GM06990 (cell line): ENCODE measurements around the gene PPM1D.

Source experiments
- DNase-seq: peaks from one replicate; pipeline ENCODE4 v3.0.0-alpha.2; 2011; ENCODE audit not compliant: insufficient read length; ENCODE audit errors: extremely low read depth
- H3K27me3 ChIP-seq: replicated peaks from 2 replicates; pipeline ENCODE4 v1.6.0; 2011; ENCODE audit warnings: low read length; ENCODE audit not compliant: control insufficient read depth, insufficient read depth
- H3K36me3 ChIP-seq: 2 replicates; pipeline ENCODE4 v1.5.1; 2011; ENCODE audit warnings: low read length; ENCODE audit not compliant: control insufficient read depth, insufficient read depth
- H3K4me3 ChIP-seq: replicated peaks from 2 replicates; pipeline ENCODE4 v1.5.1; 2011; ENCODE audit warnings: low read depth, mild to moderate bottlenecking, control low read depth, low read length
- CTCF ChIP-seq: IDR thresholded peaks from 2 replicates; pipeline ENCODE4 v1.5.1; 2011; ENCODE audit warnings: low read length, control low read depth, mild to moderate bottlenecking, inconsistent platforms; ENCODE audit not compliant: insufficient read depth, poor library complexity, severe bottlenecking

PPM1D gene

GRCh38 chr17:60679287-60679686 lies 79.3 kb downstream of the PPM1D start:
- no peak for DNase-seq
- H3K4me3 ChIP-seq = no peak overlapping the region
- H3K36me3 ChIP-seq = no peaks in the 10 kb centered on the region
- no peaks in the 10 kb centered on the region for H3K27me3 ChIP-seq
- no peak for TF ChIP-seq CTCF

- DNase-seq = no peak
- H3K27me3 ChIP-seq = no peaks in the 10 kb centered on the region
- H3K36me3 ChIP-seq = no peaks in the 10 kb centered on the region
- H3K4me3 ChIP-seq = no peak overlapping the region
- no peak for TF ChIP-seq CTCF
These were observed 80.8 kb downstream of the PPM1D start for GRCh38 chr17:60680754-60681153.

- Histone ChIP-seq H3K4me3 (no peak overlapping the region), H3K27me3 (no peaks in the 10 kb centered on the region), H3K36me3 (no peaks in the 10 kb centered on the region)
- TF ChIP-seq CTCF = no peak
- DNase-seq = no peak
These were observed 85.4 kb downstream of the PPM1D start for GRCh38 chr17:60685437-60685836.

- DNase-seq = no peak
- Histone ChIP-seq H3K4me3 (no peak overlapping the region), H3K36me3 (no peaks in the 10 kb centered on the region), H3K27me3 (no peaks in the 10 kb centered on the region)
- TF ChIP-seq CTCF = no peak
These were observed 96.0 kb downstream of the PPM1D start for GRCh38 chr17:60695960-60696359.

GRCh38 chr17:60699090-60699489 lies 99.1 kb downstream of the PPM1D start:
- no peak for TF ChIP-seq CTCF

GRCh38 chr17:60704170-60704569 lies 104.2 kb downstream of the PPM1D start:
- Histone ChIP-seq H3K27me3 (no peaks in the 10 kb centered on the region), H3K4me3 (no peak overlapping the region), H3K36me3 (no peaks in the 10 kb centered on the region)
- no peak for TF ChIP-seq CTCF
- DNase-seq = no peak

More at GRCh38 chr17:60699090-60699489, 99.1 kb downstream of the PPM1D start:
- no peak for DNase-seq
- no peak overlapping the region for H3K4me3 ChIP-seq
- H3K36me3 ChIP-seq = no peaks in the 10 kb centered on the region
- H3K27me3 ChIP-seq = no peaks in the 10 kb centered on the region
